GM19438 (cell line): ENCODE data around the gene PCP4.

Experiments used
- ATAC-seq: cut with Tn5 transposase; IDR thresholded peaks from one replicate; pipeline ENCODE4 v1.9.1; 2021; ENCODE audit warnings: low read depth; ENCODE audit not compliant: unreplicated experiment

Gene PCP4

DNA sequence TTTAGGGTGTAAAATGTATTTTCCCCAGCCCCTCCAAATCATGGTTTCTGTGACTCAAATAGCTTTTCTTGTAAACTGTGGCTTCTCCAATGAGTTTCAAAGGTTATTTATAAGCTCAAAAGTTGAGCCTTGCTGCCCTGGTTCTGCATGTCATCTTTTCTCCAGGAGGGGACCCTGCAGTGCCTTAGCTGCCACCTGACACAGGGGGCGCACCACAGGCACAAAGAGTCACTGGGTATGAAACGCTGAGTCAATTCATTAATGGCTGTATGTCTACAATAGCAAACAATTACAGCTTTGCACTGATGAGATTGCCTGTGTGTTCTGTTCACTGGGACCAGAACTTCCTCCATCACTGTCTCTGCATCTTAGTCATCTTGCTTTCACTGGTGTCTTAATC is 100.8 kb downstream of the PCP4 start:
- no peak for ATAC-seq

- ATAC-seq, result no peak
These were observed 102.6 kb downstream of the PCP4 start for GRCh38 chr21:39969691-39970364.

DNA sequence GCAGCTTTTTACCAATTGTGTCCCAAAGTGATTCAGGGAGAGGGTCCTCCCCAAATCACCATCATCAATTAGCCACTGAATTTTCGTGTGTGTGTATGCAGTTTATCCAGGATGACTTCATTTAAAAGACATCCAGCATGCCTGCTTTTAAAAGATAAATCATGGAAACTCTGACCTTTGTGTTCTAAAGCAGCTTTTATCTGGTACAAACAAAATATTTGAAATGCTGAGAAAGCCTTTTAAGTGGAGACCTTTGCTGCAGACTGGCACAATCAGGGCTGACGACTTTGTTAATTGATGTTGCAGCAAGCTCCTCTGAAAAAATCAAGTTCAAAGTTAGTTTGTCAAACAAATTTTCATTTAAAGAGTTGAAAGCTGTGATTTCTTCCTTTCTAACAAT is 104.7 kb downstream of the PCP4 start:
- no peak for ATAC-seq

GRCh38 chr21:39972471-39972870 is 105.2 kb downstream of the PCP4 start:
- ATAC-seq, result no peak

- no peak for ATAC-seq
These were observed 105.9 kb downstream of the PCP4 start for GRCh38 chr21:39972976-39973770.

GRCh38 chr21:39976800-39977199 is 109.6 kb downstream of the PCP4 start:
- ATAC-seq, result no peak
